ENCODE data around the gene CELF3.

CELF3 gene

DNA sequence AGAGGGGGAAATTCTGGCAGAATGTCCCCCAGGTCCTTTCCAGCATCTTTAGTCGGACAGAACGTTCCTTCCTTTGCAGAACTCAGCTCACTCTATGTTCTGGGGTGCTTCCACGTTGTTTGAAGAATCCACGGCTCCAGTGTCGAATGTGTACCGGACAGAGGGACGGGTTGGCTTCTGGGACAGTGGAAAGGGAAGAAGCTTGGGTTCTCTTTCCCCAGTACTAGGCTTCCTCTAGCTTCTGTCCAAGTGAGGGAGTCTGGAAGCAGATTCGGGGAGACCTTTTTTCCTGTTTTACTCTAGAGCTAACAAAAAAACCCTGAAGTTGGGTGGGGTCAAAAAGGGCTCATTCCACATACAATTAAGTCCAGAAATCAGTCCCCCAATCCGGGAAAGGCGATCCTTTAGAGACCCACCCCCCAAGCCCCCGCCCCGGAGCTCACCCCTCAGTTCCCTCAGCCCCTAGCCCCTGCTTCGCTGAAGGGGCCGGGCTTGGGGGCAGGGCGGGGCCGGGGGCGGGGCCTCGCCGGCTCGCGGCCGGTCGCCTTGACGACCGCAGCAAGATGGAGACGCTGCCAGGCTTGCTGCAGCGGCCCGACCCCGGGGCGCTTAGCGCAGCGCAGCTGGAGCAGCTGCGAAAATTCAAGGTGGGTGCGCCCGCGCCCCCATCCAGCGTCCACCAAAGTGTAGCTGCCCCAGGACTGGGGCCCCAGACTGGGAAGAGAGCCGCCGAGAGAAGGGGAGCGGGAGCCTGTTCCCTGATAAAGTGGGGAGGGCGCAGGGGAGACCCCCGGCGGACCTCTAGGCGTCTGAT lies 4.6 kb upstream of the CELF3 start, which contains the start of gene RIIAD1:
TSS of gene RIIAD1 (plus strand) at position 549 of the 814 bp plus-strand sequence. CDS start at position 564, 15 bp downstream.
- DNase-seq (ENCODE audit: low read depth): no peak

- no peak for DNase-seq (ENCODE audit: low read depth)
Measured at GRCh38 chr1:151720554-151720953, 4.0 kb upstream of the CELF3 start.

- DNase-seq (ENCODE audit: low read depth): no peak
Measured at GRCh38 chr1:151720125-151720524, 3.5 kb upstream of the CELF3 start.

- DNase-seq (ENCODE audit: low read depth): no peak
Measured at GRCh38 chr1:151718666-151719065, 2.1 kb upstream of the CELF3 start.

DNA sequence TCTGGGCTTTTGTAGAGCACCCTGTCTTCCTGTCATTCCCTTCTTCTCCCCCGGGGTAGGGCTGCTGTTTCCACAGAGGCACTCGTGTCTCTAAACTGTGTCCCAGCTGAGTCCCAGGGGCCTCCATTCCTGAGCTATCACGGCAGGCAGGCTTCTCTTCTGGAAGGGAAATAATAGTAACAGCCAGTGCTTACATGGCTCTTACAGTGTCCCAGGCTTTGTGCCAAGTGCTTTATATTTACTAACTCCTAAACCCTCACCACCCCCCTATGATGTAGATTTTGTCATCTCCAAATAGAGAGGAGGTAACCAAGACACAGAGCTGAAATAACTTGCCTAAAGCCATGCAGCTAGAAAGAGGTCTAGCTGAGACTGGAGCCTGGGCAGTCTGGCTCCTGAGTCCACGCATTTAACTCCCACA lies 1.4 kb upstream of the CELF3 start:
- DNase-seq (ENCODE audit: low read depth): no peak

DNA sequence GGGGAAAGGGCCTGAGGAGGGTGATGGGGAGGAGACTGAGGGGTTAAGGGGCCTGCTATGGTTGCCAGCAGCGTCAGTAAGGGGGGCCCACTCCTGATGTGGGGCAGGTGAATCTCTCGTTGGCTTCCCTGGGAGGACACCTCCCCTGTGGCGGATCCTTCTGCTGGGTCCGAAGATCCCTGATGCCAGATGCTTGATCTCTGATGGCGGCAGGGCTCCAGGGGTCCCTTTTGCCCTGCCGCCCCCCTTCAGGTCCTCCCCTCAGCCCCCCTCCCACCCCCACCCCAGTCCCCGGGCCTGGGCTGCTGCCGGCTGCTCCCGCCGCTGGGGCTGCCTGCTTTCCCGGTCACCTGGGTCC lies 219 bp downstream of the CELF3 start:
- no peak for DNase-seq (ENCODE audit: low read depth)

GRCh38 chr1:151715726-151716404 lies 738 bp downstream of the CELF3 start:
- DNase-seq (ENCODE audit: low read depth): no peak

DNA sequence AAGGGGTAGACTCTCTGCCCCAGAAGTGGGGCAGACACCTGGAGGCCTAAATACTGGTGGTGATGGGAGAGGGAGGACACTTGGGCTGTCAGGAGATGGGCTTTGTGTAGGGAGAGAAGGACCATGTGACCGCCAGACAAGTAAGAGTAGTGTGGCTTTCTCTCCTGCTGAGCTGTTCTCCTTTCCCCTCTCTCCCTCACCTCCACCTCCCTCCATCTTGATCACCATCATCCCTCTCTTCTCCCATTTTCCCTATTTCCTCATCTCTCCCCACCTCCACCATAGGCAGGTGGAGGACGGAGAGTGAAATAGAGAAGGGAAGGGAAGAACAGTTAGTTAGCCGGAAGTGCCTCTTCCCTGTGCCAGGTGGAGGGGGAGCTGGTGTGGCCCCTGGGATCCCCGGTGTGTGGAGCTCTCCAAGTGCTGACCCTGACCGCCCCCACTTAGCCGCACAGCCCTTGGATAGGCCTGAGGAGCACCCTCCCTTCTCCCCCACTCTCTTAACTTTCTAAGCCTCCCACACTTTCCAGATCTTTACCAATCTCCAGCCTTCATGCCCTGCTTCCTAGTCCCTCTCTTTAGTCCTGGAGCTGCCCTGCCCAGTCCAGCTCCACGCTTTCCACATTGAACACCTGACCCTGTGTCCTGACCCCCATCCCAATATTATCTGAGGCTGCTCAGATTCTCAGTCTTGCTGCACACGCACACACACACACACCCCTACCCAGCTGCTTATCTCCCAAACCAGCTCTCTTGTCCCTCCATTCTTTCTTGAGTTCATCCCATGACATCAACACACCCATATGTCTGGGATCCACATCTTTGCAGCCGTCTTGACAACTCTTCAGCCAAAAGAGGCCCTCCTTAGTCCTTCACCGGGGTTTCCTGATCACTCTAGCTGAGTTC lies 1.5 kb downstream of the CELF3 start:
- no peak for DNase-seq (ENCODE audit: low read depth)

DNA sequence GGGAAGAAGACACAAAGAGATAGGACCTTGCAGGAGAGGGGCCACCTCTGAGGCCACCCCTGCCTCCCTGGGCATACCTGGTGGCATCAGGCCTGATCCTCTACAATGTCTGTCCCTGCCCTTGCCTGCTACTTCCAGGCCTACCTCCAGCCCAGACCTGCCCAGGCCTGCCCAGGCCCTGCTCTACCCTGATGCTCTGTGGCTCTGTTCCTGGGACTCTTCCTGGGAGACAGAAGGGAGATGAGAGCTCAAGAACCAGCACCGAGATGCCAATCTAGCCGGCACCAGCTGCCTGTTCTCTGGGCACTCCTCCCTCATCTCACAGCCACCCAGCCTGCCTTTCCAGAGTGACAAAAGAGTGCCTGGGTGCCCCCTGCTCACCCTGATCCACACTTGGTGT lies 2.7 kb downstream of the CELF3 start:
- no peak for DNase-seq (ENCODE audit: low read depth)

DNA sequence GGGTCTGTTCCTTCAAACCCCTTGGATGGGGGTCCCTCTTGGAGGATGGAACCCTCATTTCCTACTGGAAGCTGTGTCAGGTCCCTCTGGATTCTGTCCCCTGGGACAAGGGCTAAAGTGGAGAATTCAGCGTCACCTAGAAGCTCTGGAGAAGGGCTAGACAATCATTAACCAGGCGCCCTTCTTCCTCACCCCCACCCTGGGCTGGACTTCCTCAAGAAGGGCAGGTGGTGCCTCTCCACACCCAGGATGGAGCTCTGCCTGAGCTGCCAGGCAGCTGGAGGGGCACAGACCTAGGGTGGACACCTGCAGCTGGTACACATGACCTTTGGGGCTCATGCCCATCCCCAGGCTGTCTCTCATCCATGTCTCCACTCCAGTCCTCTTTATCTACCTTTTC lies 3.6 kb downstream of the CELF3 start:
- no peak for DNase-seq (ENCODE audit: low read depth)

DNA sequence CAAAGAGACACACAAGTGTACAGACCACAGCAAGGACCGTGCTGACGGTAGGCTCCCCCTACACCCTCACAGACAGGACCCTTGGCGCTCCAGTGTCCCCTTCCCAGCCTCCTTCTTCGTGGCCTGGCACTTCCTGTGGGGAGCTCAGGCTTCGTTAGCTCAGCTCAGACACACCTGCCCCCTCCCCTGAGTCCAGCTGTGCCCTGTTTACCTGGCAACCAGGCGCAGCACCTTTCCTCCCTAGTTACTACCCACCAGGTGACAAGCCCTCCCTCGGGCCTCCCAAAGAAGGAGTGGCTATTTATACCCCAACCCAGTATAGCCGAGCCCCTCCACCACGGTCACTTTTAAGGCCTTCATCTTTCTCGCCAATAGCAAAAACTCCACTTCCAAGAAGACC lies 4.7 kb downstream of the CELF3 start:
- no peak for DNase-seq (ENCODE audit: low read depth)

GRCh38 chr1:151711044-151711800 lies 5.4 kb downstream of the CELF3 start:
- no peak for DNase-seq (ENCODE audit: low read depth)

GRCh38 chr1:151710187-151710840 lies 6.3 kb downstream of the CELF3 start:
- no peak for DNase-seq (ENCODE audit: low read depth)

- DNase-seq (ENCODE audit: low read depth): no peak
Measured at GRCh38 chr1:151708891-151709290, 7.7 kb downstream of the CELF3 start.

DNA sequence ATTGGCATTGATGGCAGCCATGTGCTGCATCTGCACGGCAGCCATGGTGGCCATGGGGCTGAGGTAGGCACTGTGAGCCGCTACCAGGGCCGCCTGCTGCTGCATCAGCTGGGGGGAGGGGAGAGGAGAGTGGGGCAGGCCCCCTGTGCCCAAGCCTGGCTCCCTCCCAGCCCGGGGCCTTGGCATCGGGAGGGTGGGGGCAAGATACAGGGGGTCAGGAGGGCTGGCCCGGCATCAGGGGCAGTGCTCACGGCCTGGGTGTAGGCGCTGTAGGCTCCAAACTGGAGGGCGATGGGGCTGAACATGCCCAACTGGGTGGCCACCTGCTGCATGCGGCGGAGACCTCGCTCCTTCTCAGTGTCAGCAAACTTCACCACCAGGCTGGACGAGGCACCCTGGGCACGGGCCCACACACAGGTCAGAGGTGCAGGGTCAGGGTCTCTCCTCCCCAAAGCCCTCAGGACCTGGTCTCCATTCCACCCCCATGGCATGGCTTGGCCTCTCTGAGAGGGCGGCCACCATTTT lies 9.0 kb downstream of the CELF3 start:
- DNase-seq (ENCODE audit: low read depth): no peak

GRCh38 chr1:151706464-151707415 lies 9.9 kb downstream of the CELF3 start:
- no peak for DNase-seq (ENCODE audit: low read depth)

GRCh38 chr1:151705753-151706463 lies 10.7 kb downstream of the CELF3 start:
- no peak for DNase-seq (ENCODE audit: low read depth)

DNA sequence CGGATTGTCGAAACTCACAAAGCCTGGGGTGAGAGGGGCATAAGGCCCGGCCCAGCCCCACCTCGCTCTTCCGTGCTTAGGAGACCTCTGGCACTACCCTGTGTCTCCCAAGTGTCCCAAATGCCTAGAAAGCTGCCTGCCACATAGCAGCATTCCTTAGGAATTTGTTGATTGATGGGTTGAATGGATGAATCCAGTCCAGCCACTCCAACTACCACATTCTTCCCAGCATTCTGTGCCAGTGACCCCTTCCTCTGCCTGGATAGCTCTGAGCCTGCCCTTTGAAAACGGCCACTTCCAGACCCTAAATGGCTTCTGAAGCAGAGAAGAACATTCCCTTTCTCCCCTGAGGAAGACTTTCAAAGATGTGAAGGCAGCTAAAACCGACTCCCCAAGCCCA lies 11.5 kb downstream of the CELF3 start:
- DNase-seq (ENCODE audit: low read depth): no peak

GRCh38 chr1:151704246-151704645 lies 12.4 kb downstream of the CELF3 start:
- no peak for DNase-seq (ENCODE audit: low read depth)
